ENCODE measurements around the gene CA12.

Gene CA12

DNA sequence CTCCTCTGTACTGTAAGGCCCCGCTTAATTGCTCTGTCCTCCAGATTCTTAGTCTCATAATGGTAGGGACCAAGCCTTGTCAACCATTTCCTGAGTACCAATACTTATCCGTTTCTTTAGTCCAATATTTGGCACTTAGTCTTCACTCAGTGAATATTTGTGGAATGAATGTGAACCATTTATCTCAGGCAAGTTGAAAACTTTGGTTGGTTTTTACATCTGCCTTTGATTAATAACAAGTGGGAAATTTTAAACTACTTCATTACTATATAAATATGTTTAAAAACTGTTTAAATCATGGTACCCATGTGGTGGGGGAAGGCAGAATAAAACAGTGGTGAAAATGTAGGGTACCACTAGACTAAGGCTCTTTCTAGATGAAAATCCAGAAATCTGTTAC, 15.2 kb downstream of the CA12 start:
- H3K4me3 ChIP-seq (replicated peaks in 1 of 2; ENCODE audit: low read depth in 2 of 2, low read length in 2 of 2): no peak overlapping the region
- TF ChIP-seq, protein P1, sequence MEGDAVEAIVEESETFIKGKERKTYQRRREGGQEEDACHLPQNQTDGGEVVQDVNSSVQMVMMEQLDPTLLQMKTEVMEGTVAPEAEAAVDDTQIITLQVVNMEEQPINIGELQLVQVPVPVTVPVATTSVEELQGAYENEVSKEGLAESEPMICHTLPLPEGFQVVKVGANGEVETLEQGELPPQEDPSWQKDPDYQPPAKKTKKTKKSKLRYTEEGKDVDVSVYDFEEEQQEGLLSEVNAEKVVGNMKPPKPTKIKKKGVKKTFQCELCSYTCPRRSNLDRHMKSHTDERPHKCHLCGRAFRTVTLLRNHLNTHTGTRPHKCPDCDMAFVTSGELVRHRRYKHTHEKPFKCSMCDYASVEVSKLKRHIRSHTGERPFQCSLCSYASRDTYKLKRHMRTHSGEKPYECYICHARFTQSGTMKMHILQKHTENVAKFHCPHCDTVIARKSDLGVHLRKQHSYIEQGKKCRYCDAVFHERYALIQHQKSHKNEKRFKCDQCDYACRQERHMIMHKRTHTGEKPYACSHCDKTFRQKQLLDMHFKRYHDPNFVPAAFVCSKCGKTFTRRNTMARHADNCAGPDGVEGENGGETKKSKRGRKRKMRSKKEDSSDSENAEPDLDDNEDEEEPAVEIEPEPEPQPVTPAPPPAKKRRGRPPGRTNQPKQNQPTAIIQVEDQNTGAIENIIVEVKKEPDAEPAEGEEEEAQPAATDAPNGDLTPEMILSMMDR (IDR thresholded peaks at IDR 0.05; ENCODE audit: low read depth, low read length): no peak
- DNase-seq (ENCODE audit: low read depth in 2 of 2): no peak

DNA sequence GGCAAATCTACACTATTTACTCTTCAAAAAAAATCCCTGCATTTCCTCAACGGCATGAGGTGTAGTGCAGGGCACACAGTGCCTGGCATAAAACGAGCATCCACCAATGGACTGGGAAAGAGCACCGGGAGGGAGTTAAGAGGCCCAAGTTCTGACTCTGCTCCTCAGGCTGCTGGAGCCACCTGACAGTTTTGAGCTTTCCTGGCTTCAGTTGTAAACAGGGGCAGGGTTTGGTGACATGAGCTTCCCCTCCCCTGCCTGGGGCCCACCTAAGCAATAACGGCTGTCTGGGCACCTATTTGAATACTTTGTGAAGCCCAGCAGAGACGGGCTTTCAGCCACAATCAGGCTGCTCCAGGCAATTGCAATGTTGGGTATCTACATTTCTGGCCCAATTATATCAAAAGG, 16.4 kb downstream of the CA12 start:
- TF ChIP-seq, protein P1 (IDR thresholded peaks at IDR 0.05; ENCODE audit: low read depth, low read length): no peak

DNA sequence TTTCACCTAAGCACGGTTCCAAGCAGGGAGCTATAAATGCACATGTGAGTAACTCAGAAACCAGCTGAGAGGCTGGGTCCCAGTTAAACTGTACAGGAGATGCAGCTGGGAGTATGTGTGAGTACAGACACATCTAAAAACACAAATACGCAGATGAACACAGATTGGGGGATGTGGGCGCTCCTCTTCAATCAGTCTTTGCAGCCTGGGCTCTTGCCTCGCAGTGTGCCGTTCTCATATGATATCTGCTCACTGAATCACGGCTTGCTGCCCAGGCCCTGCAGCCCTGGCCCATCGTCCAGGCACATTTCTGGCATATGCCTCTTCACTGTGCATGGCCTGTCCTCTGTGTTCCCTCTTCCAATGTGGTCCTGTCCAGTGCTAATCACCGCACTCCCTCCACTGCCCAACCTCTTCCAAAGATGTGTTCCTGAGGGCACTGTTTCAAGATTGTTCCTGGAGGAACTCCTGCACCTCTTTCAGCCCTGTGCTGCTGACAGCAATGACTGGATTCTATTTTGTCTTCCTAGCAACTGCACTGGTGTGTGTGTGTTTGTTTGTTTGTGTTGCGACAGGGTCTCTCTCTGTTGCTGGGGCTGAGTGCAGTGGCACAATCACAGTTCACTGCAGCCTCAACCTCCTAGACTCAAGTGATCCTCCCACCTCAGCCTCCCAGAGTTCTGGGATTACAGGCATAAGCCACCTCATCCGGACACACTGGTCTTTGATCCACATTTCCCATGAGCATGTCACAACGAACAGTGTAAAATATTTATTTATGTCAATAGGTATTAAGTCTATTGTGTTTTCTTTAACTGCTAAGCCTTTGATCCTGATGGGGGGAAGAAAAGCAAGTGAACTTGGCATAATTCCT, 17.0 kb downstream of the CA12 start:
- DNase-seq (ENCODE audit: low read depth in 2 of 2): peak in 1 of 2 donors; percentile 25
- TF ChIP-seq, protein P1 (IDR thresholded peaks at IDR 0.05; ENCODE audit: low read depth, low read length): no peak
- H3K4me3 ChIP-seq (replicated peaks in 1 of 2; ENCODE audit: low read depth in 2 of 2, low read length in 2 of 2): no peak overlapping the region

More for the DNA sequence above, 16.4 kb downstream of the CA12 start:
- no peak for DNase-seq (ENCODE audit: low read depth in 2 of 2)
- no peak overlapping the region for H3K4me3 ChIP-seq (replicated peaks in 1 of 2; ENCODE audit: low read depth in 2 of 2, low read length in 2 of 2)

DNA sequence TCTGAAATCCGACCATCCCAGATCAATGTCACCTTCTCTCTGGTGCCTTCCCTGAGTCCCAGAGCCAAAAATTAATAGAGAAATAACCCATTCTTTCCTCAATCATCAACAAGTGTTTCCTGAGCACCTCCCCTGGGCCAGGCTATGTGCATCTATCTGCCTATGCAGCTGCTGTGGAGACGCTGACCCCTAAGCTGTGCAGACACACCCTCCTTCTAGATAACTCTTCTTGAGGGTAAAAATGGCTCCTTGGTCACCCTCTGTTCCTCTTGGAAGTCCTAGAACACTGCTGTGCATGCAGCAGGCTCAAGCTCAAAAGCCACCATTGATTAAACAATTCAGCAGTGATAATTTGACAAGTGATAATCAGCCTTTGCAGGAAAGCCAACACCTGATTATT, 18.4 kb downstream of the CA12 start:
- TF ChIP-seq, protein P1 (IDR thresholded peaks at IDR 0.05; ENCODE audit: low read depth, low read length): no peak
- DNase-seq (ENCODE audit: low read depth in 2 of 2): no peak
- no peak overlapping the region for H3K4me3 ChIP-seq (replicated peaks in 1 of 2; ENCODE audit: low read depth in 2 of 2, low read length in 2 of 2)

DNA sequence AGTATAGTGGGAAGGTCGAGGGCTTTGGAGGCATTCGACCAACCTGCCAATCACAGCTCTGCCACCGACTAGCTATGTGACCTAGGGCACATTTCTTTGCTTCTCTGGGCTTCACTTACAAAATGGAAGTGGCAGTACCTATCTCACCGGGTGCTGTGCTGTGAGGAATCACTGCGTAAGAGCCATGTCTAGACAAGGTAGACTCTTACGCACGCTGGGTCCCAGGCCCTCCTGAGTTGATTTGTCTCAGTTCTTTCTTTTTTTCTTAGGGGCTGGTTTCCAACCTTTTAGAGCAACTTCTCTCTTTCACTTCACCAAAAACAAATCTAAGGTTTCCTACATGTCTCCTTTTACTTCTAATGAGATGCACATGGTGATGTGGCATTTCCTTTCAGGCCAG, 18.8 kb downstream of the CA12 start:
- DNase-seq (ENCODE audit: low read depth in 2 of 2): no peak
- no peak overlapping the region for H3K4me3 ChIP-seq (replicated peaks in 1 of 2; ENCODE audit: low read depth in 2 of 2, low read length in 2 of 2)

DNA sequence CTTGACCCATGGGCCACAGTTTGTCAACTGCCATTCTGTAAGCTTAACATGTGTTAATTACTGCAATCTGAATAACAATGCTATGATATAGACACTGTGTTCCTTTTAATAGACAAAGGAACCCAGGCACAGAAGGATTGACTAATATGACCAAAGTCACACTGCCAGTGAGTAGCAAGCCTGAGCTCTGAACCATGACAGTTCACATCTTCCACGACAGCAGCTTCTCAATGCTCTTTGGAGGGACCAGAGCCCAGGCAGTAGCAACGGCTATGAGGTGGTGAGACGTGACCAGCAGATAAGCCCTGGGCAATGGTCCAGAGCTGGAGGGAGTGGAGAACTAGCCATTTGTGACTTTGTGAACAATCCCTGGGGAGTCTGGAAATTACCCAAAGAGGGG, 19.4 kb downstream of the CA12 start:
- TF ChIP-seq, protein P1 (IDR thresholded peaks at IDR 0.05; ENCODE audit: low read depth, low read length): no peak
- peak; percentile 44 to 72 for DNase-seq (ENCODE audit: low read depth in 2 of 2)
- H3K4me3 ChIP-seq (replicated peaks in 1 of 2; ENCODE audit: low read depth in 2 of 2, low read length in 2 of 2): no peak overlapping the region

More for the DNA sequence above, 18.8 kb downstream of the CA12 start:
- TF ChIP-seq, protein P1 (IDR thresholded peaks at IDR 0.05; ENCODE audit: low read depth, low read length): no peak

All from cardiac fibroblast (primary cell).